ENCODE data around the gene USP54. TPM values are rescaled to one million over a fixed set of nuclear protein-coding genes. Genes with fewer than 3 reads are reported as not detected.

The USP54 gene
- total RNA-seq, 4 donors from 2014 or later = 10.6 to 73.7 (median 40.5) TPM

DNA sequence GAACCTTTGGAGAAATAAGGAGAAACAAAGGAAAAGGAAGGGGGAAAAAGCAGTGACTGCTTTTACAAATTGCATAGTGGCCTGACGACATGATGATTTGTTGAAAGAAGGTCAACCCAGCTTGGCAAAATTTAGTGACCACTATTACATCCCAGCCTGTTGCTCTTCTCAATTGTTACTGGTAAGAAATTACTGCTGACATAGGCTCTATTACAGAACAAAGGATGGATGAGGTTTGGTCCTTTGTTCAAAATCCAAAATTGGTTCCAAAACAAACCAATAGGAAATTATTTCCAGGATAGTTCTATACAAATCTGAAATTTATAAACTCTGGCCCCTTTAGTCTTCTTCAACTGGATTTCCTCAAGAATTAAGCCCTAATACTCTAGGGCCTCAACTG, 39.6 kb downstream of the USP54 start:
- no peak overlapping the region for H3K27ac ChIP-seq
- H3K4me1 ChIP-seq = no peaks in the 10 kb centered on the region
- TF ChIP-seq, protein P1, sequence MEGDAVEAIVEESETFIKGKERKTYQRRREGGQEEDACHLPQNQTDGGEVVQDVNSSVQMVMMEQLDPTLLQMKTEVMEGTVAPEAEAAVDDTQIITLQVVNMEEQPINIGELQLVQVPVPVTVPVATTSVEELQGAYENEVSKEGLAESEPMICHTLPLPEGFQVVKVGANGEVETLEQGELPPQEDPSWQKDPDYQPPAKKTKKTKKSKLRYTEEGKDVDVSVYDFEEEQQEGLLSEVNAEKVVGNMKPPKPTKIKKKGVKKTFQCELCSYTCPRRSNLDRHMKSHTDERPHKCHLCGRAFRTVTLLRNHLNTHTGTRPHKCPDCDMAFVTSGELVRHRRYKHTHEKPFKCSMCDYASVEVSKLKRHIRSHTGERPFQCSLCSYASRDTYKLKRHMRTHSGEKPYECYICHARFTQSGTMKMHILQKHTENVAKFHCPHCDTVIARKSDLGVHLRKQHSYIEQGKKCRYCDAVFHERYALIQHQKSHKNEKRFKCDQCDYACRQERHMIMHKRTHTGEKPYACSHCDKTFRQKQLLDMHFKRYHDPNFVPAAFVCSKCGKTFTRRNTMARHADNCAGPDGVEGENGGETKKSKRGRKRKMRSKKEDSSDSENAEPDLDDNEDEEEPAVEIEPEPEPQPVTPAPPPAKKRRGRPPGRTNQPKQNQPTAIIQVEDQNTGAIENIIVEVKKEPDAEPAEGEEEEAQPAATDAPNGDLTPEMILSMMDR (IDR thresholded peaks at IDR 0.05) = no peak
- no peak for TF ChIP-seq POLR2A (IDR thresholded peaks at IDR 0.05)
- intact Hi-C loops (cut with DNase I; ENCODE audit: low total_unique reads) = loop anchor here (10.0 kb wide), 1 partner anchor 53 kb away; no protein-coding TSS in a partner anchor
- H3K36me3 ChIP-seq = no peaks in the 10 kb centered on the region
- no peaks in the 10 kb centered on the region for H3K9me3 ChIP-seq
- no peak for DNase-seq
- H3K27me3 ChIP-seq = no peaks in the 10 kb centered on the region
- no peak overlapping the region for H3K4me3 ChIP-seq

DNA sequence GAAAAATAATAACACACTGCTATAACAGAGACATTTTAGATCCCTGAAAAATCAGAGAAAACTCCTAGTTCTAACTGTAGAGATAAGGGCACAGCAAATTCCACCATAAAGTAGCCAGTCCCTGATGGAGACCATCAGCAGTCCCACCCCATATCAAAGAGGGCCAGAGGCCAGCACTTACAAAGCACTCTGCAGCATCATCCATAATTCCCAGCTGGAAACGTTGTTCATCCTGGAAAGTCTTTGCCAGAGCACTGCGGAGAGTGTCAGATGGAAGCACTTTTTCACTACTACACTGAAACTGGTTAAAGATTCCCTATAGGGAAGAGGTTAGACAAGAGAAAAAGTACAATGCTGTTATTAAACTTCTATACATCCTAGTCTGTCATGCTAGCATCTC, 45.8 kb downstream of the USP54 start:
- TF ChIP-seq, protein P1 (IDR thresholded peaks at IDR 0.05) = no peak
- TF ChIP-seq POLR2A (IDR thresholded peaks at IDR 0.05) = no peak
- Histone ChIP-seq H3K27me3 (no peaks in the 10 kb centered on the region), H3K4me1 (no peaks in the 10 kb centered on the region), H3K36me3 (no peaks in the 10 kb centered on the region), H3K4me3 (no peak overlapping the region), H3K27ac (no peak overlapping the region), H3K9me3 (no peaks in the 10 kb centered on the region)
- DNase-seq = no peak
- intact Hi-C loops (cut with DNase I; ENCODE audit: low total_unique reads) = no loop called here

DNA sequence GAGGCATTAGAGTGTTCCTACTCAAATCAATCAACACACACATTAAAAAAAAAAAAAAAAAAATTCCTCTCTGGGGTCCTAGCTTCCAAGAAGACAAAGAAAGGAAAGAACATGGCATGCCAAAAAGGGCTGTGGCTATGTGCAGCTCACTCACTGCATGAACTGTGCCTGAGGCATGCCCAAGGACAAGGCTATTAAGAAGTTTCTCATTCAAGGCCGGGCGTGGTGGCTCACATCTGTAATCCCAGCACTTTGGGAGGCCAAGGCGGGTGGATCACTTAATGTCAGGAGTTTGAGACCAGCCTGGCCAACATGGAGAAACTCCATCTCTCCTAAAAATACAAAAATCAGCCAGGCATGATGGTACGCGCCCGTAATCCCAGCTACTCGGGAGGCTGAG, 53.4 kb downstream of the USP54 start:
- no peak overlapping the region for H3K27ac ChIP-seq
- intact Hi-C loops (cut with DNase I; ENCODE audit: low total_unique reads) = no loop called here
- H3K36me3 ChIP-seq = no peaks in the 10 kb centered on the region
- no peaks in the 10 kb centered on the region for H3K9me3 ChIP-seq
- DNase-seq = no peak
- H3K4me3 ChIP-seq = no peak overlapping the region
- H3K27me3 ChIP-seq = no peaks in the 10 kb centered on the region
- TF ChIP-seq POLR2A (IDR thresholded peaks at IDR 0.05) = no peak
- TF ChIP-seq, protein P1 (IDR thresholded peaks at IDR 0.05) = no peak
- H3K4me1 ChIP-seq = no peaks in the 10 kb centered on the region

DNA sequence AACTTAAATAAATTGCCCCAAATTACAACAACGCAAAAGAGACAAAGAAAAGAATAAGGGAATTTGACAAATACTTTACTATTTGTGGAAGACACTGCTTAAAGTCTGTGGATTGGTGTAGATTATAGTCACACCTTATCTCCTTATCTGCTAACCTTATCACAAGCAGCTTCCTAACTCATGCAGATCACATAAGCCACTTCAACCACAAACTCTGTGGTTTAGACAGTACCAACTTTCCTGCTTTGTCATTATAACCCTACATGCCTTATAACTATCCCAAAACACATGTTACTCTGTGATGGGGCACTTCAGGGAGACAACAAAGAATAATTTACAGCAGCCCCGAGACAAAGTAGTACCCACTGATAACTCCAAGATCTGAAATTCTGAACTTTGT, 53.9 kb downstream of the USP54 start:
- DNase-seq = no peak
- Histone ChIP-seq H3K4me1 (no peaks in the 10 kb centered on the region), H3K36me3 (no peaks in the 10 kb centered on the region), H3K27me3 (no peaks in the 10 kb centered on the region), H3K9me3 (no peaks in the 10 kb centered on the region), H3K27ac (no peak overlapping the region), H3K4me3 (no peak overlapping the region)
- TF ChIP-seq, protein P1 (IDR thresholded peaks at IDR 0.05) = no peak
- TF ChIP-seq POLR2A (IDR thresholded peaks at IDR 0.05) = no peak
- intact Hi-C loops (cut with DNase I; ENCODE audit: low total_unique reads) = no loop called here

DNA sequence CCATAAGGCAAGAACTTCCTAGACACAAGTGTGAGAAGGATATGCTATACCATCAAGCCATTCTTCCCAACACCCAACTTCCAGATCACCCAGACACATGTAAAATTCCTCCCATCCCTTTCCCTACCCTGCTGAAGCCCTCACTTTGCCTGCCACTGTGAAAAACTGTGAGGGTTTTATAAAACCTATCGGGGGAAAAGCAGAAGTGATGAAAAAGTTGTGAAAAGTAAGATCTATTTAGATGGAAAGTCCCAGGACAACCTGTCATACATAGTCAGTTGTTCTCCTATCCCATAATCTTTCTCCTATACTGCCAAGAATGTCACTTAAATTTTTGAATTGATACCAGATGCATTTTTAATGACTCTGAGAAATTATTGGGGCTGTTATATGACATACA, 56.3 kb downstream of the USP54 start:
- Histone ChIP-seq H3K27me3 (no peaks in the 10 kb centered on the region), H3K36me3 (no peaks in the 10 kb centered on the region), H3K27ac (no peak overlapping the region), H3K4me1 (no peaks in the 10 kb centered on the region), H3K9me3 (no peaks in the 10 kb centered on the region), H3K4me3 (no peak overlapping the region)
- DNase-seq = no peak
- intact Hi-C loops (cut with DNase I; ENCODE audit: low total_unique reads) = no loop called here
- TF ChIP-seq POLR2A (IDR thresholded peaks at IDR 0.05) = no peak
- TF ChIP-seq, protein P1 (IDR thresholded peaks at IDR 0.05) = no peak

Measured in uterus (tissue), 4 donors.